SU-DHL-6 (cell line): ENCODE data around the gene PET100.

Experiments used
- H2AFZ ChIP-seq: fragments of 200-600 bp; sonication (generic); 2 replicates; pipeline ENCODE4 v1.6.1; 2014; ENCODE audit warnings: low read depth, mild to moderate bottlenecking, moderate library complexity, mixed read lengths, antibody characterized with exemption, low read length; ENCODE audit not compliant: severe bottlenecking
- H3F3A ChIP-seq: fragments of 200-600 bp; shearing (Covaris generic); 2 replicates; pipeline ENCODE4 v1.6.0; 2016; ENCODE audit warnings: antibody characterized with exemption, mild to moderate bottlenecking; ENCODE audit not compliant: insufficient read depth
- H3K27ac ChIP-seq: fragments of 200-600 bp; sonication (generic); 2 replicates; pipeline ENCODE4 v1.5.1; 2016; ENCODE audit warnings: low read depth, mild to moderate bottlenecking, low read length, moderate library complexity, mixed read lengths
- H3K27me3 ChIP-seq: fragments of 200-600 bp; sonication (generic), shearing (Covaris generic); 2 replicates; pipeline ENCODE4 v1.6.0; 2014; ENCODE audit warnings: mild to moderate bottlenecking, low read length
- H3K36me3 ChIP-seq: fragments of 200-600 bp; sonication (generic); 2 replicates; pipeline ENCODE4 v1.6.1; 2014; ENCODE audit warnings: mild to moderate bottlenecking, low read length, mixed read lengths
- H3K4me2 ChIP-seq: fragments of 300-600, 200-600 bp; shearing (Covaris generic), sonication (generic); 2 replicates; pipeline ENCODE4 v1.6.0; 2014; ENCODE audit warnings: low read length, low read depth, mild to moderate bottlenecking; ENCODE audit not compliant: poor library complexity, severe bottlenecking
- H3K4me3 ChIP-seq: fragments of 200-600 bp; sonication (generic); 2 replicates; pipeline ENCODE4 v1.5.1; 2014; ENCODE audit warnings: antibody characterized with exemption, low read length, mild to moderate bottlenecking, mixed read lengths; ENCODE audit not compliant: insufficient read depth, poor library complexity, severe bottlenecking
- H3K79me2 ChIP-seq: fragments of 200-600 bp; sonication (generic); 2 replicates; pipeline ENCODE4 v1.6.1; 2014; ENCODE audit warnings: mild to moderate bottlenecking, low read length, moderate library complexity; ENCODE audit not compliant: insufficient read depth
- H3K9ac ChIP-seq: fragments of 200-600 bp; sonication (generic); 2 replicates; pipeline ENCODE4 v1.7.0; 2014; ENCODE audit warnings: mild to moderate bottlenecking, low read length
- H3K9me2 ChIP-seq: fragments of 200-600 bp; sonication (generic); replicated peaks from 2 replicates; pipeline ENCODE4 v1.6.1; 2014; ENCODE audit warnings: low read length; ENCODE audit not compliant: insufficient read depth
- H3K9me3 ChIP-seq: fragments of 200-600 bp; sonication (generic); 2 replicates; pipeline ENCODE4 v1.6.1; 2014; ENCODE audit warnings: low read length, mixed read lengths; ENCODE audit not compliant: insufficient read depth
- H4K20me1 ChIP-seq: fragments of 200-600 bp; sonication (generic); 2 replicates; pipeline ENCODE4 v1.6.1; 2014; ENCODE audit warnings: low read depth, mild to moderate bottlenecking, antibody characterized with exemption, low read length, moderate library complexity, mixed read lengths
- CTCF ChIP-seq: fragments of 200-600 bp; sonication (generic); IDR thresholded peaks from one replicate; pipeline ENCODE4 v1.5.1; 2017; ENCODE audit warnings: antibody characterized with exemption, mild to moderate bottlenecking, low read length, moderate library complexity; ENCODE audit not compliant: insufficient read depth, poor library complexity, severe bottlenecking
- EZH2phosphoT487 ChIP-seq: fragments of 200-600 bp; sonication (generic), shearing (Covaris generic); conservative IDR thresholded peaks from 2 replicates; pipeline ENCODE4 v1.6.1; 2018; ENCODE audit warnings: mild to moderate bottlenecking, antibody characterized with exemption, low read length, moderate library complexity, mixed read lengths

PET100 gene

DNA sequence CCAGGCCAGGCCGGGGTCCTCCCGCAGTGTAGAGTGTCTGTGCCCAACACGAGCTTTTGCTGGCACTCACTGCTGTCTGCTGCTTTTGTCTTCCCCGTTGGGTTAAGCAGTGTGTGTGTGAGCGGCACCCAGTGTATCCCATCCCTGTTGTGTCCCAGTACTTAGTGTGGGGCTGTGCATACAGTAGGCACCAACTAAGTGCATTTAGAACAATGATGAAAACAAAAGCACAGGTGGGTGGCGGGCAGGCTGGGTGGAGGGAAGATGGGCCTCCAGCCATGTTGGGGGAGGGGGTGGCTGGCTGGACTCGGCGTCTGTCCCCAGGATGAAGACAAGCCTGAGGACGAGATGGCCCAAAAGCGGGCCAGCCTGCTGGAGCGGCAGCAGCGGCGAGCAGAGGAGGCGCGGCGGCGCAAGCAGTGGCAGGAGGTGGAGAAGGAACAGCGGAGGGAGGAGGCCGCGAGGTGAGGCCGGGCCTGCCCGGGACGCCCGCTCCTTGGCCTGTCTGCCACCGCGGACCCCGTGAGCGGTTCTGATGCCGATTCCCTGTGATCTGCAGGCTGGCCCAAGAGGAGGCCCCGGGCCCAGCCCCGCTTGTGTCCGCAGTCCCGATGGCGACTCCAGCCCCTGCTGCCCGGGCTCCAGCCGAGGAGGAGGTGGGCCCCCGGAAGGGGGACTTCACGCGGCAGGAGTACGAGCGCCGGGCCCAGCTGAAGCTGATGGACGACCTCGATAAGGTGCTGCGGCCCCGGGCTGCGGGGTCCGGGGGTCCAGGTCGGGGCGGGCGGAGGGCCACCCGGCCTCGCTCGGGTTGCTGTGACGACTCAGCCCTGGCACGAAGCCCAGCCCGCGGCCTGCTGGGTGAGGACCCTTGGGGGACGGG lies 14.5 kb upstream of the PET100 start:
- Histone ChIP-seq H3K4me2 (no peak overlapping the region), H3K4me3 (no peak overlapping the region), H3K9me3 (no peaks in the 10 kb centered on the region), H3K27me3 (no peaks in the 10 kb centered on the region), H3K9ac (no peak overlapping the region), H2AFZ (no peak overlapping the region), H3F3A (no peaks in the 10 kb centered on the region), H3K79me2 (no peaks in the 10 kb centered on the region), H4K20me1 (no peaks in the 10 kb centered on the region), H3K9me2 (no peaks in the 10 kb centered on the region), H3K36me3 (no peaks in the 10 kb centered on the region), H3K27ac (no peak overlapping the region)
- TF ChIP-seq EZH2phosphoT487, result no peak
- TF ChIP-seq CTCF, result no peak

GRCh38 chr19:7617172-7617571 lies 12.4 kb upstream of the PET100 start:
- no peak overlapping the region for H3K4me2 ChIP-seq
- TF ChIP-seq EZH2phosphoT487 (no peak), CTCF (no peak)
- H3K27ac ChIP-seq, result no peak overlapping the region
- H3K9me2 ChIP-seq, result no peaks in the 10 kb centered on the region
- no peaks in the 10 kb centered on the region for H3K9me3 ChIP-seq
- no peak overlapping the region for H3K9ac ChIP-seq
- H4K20me1 ChIP-seq, result no peaks in the 10 kb centered on the region
- no peak overlapping the region for H3K4me3 ChIP-seq
- H3K27me3 ChIP-seq, result no peaks in the 10 kb centered on the region
- no peaks in the 10 kb centered on the region for H3K36me3 ChIP-seq
- no peaks in the 10 kb centered on the region for H3F3A ChIP-seq
- no peaks in the 10 kb centered on the region for H3K79me2 ChIP-seq
- H2AFZ ChIP-seq, result no peak overlapping the region

GRCh38 chr19:7617735-7618134 lies 11.9 kb upstream of the PET100 start:
- no peak overlapping the region for H2AFZ ChIP-seq
- H3F3A ChIP-seq, result no peaks in the 10 kb centered on the region
- no peaks in the 10 kb centered on the region for H3K9me2 ChIP-seq
- H3K9me3 ChIP-seq, result no peaks in the 10 kb centered on the region
- H3K27me3 ChIP-seq, result no peaks in the 10 kb centered on the region
- H3K36me3 ChIP-seq, result no peaks in the 10 kb centered on the region
- no peak overlapping the region for H3K4me3 ChIP-seq
- H3K4me2 ChIP-seq, result no peak overlapping the region
- no peaks in the 10 kb centered on the region for H3K79me2 ChIP-seq
- H4K20me1 ChIP-seq, result no peaks in the 10 kb centered on the region
- TF ChIP-seq EZH2phosphoT487 (no peak), CTCF (no peak)
- H3K27ac ChIP-seq, result no peak overlapping the region
- no peak overlapping the region for H3K9ac ChIP-seq
